ENCODE data around the gene TBX15. TPM values are rescaled to one million over a fixed set of nuclear protein-coding genes. Genes with fewer than 3 reads are reported as not detected.

TBX15 gene
- total and polyA plus RNA-seq, 9 of the 15 experiments (the other 6 are each of a cell fraction or from before 2014, with no cell fraction given): 0.03 to 3.4 (median 2.3) TPM

DNA sequence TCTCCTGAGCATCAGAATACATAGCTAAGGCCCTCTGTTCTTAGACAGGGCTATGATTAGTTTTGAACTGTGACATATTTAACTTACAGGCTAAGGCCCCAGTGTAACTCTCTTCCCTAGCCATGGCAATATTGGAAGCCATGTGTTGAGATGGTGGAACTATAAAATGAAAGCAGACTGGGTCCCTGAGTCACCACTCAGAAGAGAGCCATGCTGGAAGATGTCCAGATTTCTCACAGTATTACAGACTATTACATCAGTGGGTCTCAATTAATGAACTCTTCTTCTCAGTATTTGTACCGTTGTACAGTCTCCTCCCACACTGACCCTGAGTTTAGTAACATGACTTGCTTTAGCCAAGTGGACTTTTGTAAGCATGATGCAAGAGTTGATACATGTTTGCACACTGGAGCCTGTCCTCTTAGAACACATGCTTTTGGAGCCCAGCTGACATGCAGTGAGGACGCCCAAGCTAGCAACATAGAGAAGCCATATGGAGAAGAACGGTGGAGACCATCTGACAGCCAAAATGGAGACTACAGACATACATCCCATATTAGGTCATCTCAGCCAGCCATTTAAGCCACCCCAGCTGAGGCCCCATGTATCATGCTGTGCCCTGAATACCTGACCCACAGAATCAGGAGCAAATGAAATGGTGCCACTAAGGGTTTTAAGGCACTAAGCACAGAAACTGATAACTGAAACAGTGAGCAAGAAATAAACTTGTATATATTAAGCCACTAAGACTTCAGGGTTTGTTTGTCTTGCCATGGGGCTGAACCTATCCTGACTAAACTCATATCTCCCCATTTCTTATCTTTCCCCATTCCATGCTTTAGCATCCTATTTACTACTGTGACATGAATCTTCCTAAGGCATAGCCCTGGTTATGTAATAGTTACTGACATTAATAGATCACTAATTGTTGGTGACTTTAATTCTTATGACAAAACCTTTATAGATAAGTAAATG, 24.4 kb downstream of the TBX15 start (continued):
- TF ChIP-seq, protein P1, sequence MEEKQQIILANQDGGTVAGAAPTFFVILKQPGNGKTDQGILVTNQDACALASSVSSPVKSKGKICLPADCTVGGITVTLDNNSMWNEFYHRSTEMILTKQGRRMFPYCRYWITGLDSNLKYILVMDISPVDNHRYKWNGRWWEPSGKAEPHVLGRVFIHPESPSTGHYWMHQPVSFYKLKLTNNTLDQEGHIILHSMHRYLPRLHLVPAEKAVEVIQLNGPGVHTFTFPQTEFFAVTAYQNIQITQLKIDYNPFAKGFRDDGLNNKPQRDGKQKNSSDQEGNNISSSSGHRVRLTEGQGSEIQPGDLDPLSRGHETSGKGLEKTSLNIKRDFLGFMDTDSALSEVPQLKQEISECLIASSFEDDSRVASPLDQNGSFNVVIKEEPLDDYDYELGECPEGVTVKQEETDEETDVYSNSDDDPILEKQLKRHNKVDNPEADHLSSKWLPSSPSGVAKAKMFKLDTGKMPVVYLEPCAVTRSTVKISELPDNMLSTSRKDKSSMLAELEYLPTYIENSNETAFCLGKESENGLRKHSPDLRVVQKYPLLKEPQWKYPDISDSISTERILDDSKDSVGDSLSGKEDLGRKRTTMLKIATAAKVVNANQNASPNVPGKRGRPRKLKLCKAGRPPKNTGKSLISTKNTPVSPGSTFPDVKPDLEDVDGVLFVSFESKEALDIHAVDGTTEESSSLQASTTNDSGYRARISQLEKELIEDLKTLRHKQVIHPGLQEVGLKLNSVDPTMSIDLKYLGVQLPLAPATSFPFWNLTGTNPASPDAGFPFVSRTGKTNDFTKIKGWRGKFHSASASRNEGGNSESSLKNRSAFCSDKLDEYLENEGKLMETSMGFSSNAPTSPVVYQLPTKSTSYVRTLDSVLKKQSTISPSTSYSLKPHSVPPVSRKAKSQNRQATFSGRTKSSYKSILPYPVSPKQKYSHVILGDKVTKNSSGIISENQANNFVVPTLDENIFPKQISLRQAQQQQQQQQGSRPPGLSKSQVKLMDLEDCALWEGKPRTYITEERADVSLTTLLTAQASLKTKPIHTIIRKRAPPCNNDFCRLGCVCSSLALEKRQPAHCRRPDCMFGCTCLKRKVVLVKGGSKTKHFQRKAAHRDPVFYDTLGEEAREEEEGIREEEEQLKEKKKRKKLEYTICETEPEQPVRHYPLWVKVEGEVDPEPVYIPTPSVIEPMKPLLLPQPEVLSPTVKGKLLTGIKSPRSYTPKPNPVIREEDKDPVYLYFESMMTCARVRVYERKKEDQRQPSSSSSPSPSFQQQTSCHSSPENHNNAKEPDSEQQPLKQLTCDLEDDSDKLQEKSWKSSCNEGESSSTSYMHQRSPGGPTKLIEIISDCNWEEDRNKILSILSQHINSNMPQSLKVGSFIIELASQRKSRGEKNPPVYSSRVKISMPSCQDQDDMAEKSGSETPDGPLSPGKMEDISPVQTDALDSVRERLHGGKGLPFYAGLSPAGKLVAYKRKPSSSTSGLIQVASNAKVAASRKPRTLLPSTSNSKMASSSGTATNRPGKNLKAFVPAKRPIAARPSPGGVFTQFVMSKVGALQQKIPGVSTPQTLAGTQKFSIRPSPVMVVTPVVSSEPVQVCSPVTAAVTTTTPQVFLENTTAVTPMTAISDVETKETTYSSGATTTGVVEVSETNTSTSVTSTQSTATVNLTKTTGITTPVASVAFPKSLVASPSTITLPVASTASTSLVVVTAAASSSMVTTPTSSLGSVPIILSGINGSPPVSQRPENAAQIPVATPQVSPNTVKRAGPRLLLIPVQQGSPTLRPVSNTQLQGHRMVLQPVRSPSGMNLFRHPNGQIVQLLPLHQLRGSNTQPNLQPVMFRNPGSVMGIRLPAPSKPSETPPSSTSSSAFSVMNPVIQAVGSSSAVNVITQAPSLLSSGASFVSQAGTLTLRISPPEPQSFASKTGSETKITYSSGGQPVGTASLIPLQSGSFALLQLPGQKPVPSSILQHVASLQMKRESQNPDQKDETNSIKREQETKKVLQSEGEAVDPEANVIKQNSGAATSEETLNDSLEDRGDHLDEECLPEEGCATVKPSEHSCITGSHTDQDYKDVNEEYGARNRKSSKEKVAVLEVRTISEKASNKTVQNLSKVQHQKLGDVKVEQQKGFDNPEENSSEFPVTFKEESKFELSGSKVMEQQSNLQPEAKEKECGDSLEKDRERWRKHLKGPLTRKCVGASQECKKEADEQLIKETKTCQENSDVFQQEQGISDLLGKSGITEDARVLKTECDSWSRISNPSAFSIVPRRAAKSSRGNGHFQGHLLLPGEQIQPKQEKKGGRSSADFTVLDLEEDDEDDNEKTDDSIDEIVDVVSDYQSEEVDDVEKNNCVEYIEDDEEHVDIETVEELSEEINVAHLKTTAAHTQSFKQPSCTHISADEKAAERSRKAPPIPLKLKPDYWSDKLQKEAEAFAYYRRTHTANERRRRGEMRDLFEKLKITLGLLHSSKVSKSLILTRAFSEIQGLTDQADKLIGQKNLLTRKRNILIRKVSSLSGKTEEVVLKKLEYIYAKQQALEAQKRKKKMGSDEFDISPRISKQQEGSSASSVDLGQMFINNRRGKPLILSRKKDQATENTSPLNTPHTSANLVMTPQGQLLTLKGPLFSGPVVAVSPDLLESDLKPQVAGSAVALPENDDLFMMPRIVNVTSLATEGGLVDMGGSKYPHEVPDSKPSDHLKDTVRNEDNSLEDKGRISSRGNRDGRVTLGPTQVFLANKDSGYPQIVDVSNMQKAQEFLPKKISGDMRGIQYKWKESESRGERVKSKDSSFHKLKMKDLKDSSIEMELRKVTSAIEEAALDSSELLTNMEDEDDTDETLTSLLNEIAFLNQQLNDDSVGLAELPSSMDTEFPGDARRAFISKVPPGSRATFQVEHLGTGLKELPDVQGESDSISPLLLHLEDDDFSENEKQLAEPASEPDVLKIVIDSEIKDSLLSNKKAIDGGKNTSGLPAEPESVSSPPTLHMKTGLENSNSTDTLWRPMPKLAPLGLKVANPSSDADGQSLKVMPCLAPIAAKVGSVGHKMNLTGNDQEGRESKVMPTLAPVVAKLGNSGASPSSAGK (IDR thresholded peaks at IDR 0.05): peak; percentile 95
- TF ChIP-seq, protein P2, sequence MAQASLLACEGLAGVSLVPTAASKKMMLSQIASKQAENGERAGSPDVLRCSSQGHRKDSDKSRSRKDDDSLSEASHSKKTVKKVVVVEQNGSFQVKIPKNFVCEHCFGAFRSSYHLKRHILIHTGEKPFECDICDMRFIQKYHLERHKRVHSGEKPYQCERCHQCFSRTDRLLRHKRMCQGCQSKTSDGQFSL (CRISPR knock-in tag; IDR thresholded peaks at IDR 0.05): no peak
- TF ChIP-seq, protein P2 (tag; IDR thresholded peaks at IDR 0.05): peak in 1 of 2 experiments; percentile 78; a peak in 1 of 4 replicates
- TF ChIP-seq, protein P3, sequence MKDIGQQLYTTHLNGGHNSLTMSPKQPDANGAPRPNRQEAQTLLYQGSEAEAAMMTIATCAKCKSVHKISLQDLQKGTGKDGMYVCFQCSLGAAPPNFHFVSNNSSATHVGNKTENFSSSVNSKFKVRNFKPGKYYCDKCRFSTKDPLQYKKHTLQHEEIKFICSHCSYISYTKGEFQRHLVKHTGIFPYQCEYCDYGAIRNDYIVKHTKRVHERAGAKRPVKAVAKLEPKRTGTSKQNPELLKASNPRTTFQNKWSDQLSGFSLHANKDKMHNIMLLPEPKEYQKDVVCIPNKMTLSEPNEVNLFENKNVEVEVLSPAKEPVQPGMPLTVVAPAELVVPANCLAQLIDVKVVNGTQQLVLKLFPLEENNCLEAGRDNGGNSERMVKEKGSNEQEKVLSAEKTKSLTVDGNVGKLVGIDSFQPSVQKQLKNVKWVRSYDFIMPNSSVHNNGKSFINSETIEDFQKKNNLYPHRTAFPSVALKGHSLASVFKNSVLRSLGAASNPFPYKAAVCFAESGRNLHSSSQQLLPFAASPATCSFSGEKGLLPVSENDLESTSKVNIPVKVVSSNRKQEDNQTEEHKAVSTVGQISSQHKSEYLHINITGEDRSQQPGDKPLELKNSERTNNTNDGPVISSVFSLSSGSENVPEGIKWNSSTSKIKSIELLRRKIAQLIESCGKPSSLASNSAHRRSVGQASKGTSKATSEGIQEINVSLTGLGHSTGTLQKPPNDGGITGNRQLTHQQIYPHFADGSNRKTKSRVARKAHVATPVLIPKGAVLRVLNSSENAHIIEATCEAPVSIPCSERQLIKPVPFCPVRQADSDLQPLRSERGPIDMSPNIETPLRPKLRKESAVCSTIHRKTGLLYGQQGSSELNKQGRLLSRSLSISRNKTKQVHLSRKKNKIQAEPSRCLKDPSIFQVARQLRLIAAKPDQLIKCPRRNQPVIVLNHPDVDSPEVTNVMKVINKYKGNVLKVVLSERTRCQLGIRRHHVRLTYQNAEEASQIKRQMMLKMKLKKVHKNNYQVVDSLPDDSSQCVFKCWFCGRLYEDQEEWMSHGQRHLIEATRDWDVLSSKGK (CRISPR knock-in tag; IDR thresholded peaks at IDR 0.05): no peak
- TF ChIP-seq HDAC1 (IDR thresholded peaks at IDR 0.05): no peak
- TF ChIP-seq, protein P4, sequence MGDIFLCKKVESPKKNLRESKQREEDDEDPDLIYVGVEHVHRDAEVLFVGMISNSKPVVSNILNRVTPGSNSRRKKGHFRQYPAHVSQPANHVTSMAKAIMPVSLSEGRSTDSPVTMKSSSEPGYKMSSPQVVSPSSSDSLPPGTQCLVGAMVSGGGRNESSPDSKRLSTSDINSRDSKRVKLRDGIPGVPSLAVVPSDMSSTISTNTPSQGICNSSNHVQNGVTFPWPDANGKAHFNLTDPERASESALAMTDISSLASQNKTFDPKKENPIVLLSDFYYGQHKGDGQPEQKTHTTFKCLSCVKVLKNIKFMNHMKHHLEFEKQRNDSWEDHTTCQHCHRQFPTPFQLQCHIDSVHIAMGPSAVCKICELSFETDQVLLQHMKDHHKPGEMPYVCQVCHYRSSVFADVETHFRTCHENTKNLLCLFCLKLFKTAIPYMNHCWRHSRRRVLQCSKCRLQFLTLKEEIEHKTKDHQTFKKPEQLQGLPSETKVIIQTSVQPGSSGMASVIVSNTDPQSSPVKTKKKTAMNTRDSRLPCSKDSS (IDR thresholded peaks at IDR 0.05; ENCODE audit: low read depth, partially characterized antibody): no peak
- TF ChIP-seq CBFB (CRISPR knock-in tag; IDR thresholded peaks at IDR 0.05): no peak
